Suprapubic skin (tissue), 4 donors: ENCODE measurements around the gene MYO5A. TPM values are rescaled to one million over a fixed set of nuclear protein-coding genes. Genes with fewer than 3 reads are reported as not detected.

Source experiments
- DNase-seq, 2 donors: peaks; one replicate each; pipeline ENCODE4 v3.0.0-alpha.2; 2019; ENCODE audit warnings: low spot score in 2 of 2
- H3K27ac ChIP-seq: fragments of 200-600 bp; sonication (generic); one replicate; pipeline ENCODE4 v1.5.1; 2019
- H3K27me3 ChIP-seq: fragments of 200-600 bp; sonication (generic); one replicate; pipeline ENCODE4 v1.5.1; 2019
- H3K36me3 ChIP-seq: fragments of 200-600 bp; sonication (generic); one replicate; pipeline ENCODE4 v1.5.1; 2019
- H3K4me1 ChIP-seq: fragments of 200-600 bp; sonication (generic); one replicate; pipeline ENCODE4 v1.5.1; 2019
- H3K4me3 ChIP-seq: fragments of 200-600 bp; sonication (generic); one replicate; pipeline ENCODE4 v1.5.1; 2019; ENCODE audit warnings: mild to moderate bottlenecking
- H3K9me3 ChIP-seq: fragments of 200-600 bp; sonication (generic); one replicate; pipeline ENCODE4 v1.5.1; 2019
- EP300 ChIP-seq: sonication (generic); formaldehyde crosslinking; IDR thresholded peaks from one replicate; pipeline ENCODE4 v1.6.1; 2017; ENCODE audit warnings: antibody characterized with exemption
- POLR2A ChIP-seq, 2 donors: fragments of 450-650 bp; IDR thresholded peaks; one replicate each; pipeline ENCODE4 v1.6.1; 2017; ENCODE audit warnings: antibody characterized with exemption in 2 of 2, mild to moderate bottlenecking in 2 of 2, moderate library complexity in 2 of 2
- POLR2AphosphoS5 ChIP-seq, 3 donors: sonication (generic); formaldehyde crosslinking; IDR thresholded peaks; one replicate each; pipeline ENCODE4 v1.6.1; 2017; ENCODE audit warnings: antibody characterized with exemption in 3 of 3
- WGBS: methylation state at CpG from one replicate; pipeline ENCODE4 v1.1.5; 2018; 5-methylcytosine and 5-hydroxymethylcytosine counted together
- total RNA-seq, 4 donors: library from RNA; depleted of rRNA; stranded (reverse); fragments of >200 nt; gene quantifications; one replicate each; pipeline ENCODE4 v1.1.0, GENCODE V29; 2016
- TF ChIP-seq, protein P1 (sequence below), 2 donors: fragments of 200-600 bp in 1 of 2; fragments of 450-650 bp in 1 of 2; sonication (generic) in 1 of 2; IDR thresholded peaks; one replicate each; pipeline ENCODE4 v1.5.1; 2016 to 2019; ENCODE audit warnings: antibody characterized with exemption in 2 of 2, mild to moderate bottlenecking in 1 of 2, moderate library complexity in 1 of 2

Gene MYO5A
- total RNA-seq, 4 donors from 2014 or later, result 37.4 to 73.7 (median 47.0) TPM

DNA sequence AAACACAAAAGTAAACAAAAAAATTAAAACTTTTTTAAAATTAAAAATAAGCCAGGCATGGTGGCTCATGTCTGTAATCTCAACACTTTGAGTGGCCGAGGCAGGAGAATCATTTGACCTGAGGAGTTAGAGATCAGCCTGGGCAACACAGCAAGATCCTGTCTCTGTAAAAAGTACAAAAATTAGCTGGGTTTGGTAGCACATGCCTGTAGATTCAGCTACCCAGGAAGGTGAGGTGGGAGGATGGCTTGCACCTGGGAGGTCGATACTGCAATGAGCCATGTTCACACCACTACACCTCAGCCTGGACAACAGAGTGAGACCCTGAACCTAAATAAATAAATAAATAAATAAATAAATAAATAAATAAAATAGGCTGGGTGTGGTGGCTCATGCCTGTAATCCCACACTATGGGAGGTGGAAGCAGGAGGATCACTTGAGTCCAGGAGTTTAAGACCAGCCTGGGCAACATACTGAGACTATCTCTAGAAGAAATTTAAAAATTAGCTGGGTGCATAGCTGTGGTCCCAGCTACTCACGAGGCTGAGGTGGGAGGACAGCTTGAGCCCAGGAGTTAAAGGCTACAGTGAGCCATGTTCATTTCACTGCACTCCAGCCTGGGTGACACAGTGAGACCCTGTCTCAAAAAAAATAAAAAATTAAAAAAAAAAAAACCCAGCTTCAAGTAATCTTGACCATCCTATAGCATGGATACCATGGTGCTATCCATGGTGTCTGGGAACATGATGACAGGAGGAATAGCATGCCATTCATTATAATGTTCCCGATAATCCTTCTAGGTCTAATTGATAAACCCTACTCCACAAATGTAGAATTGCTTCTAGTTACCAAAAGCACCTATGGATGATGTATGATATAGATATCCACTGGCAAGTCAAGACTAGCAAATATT, 4.2 kb downstream of the MYO5A start:
- H3K9me3 ChIP-seq, result no peaks in the 10 kb centered on the region
- no peaks in the 10 kb centered on the region for H3K27me3 ChIP-seq
- TF ChIP-seq, protein P1, sequence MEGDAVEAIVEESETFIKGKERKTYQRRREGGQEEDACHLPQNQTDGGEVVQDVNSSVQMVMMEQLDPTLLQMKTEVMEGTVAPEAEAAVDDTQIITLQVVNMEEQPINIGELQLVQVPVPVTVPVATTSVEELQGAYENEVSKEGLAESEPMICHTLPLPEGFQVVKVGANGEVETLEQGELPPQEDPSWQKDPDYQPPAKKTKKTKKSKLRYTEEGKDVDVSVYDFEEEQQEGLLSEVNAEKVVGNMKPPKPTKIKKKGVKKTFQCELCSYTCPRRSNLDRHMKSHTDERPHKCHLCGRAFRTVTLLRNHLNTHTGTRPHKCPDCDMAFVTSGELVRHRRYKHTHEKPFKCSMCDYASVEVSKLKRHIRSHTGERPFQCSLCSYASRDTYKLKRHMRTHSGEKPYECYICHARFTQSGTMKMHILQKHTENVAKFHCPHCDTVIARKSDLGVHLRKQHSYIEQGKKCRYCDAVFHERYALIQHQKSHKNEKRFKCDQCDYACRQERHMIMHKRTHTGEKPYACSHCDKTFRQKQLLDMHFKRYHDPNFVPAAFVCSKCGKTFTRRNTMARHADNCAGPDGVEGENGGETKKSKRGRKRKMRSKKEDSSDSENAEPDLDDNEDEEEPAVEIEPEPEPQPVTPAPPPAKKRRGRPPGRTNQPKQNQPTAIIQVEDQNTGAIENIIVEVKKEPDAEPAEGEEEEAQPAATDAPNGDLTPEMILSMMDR (IDR thresholded peaks at IDR 0.05), result no peak
- no peak for TF ChIP-seq POLR2AphosphoS5 (IDR thresholded peaks at IDR 0.05)
- no peak for TF ChIP-seq EP300
- TF ChIP-seq POLR2A (IDR thresholded peaks at IDR 0.05), result no peak
- no peak overlapping the region for H3K4me3 ChIP-seq
- no peak overlapping the region for H3K27ac ChIP-seq
- H3K36me3 ChIP-seq, result no peaks in the 10 kb centered on the region
- 95% methylated on average over 4 of the region's 4 CpGs for WGBS
- peaks cover 41% of the 10 kb centered on the region for H3K4me1 ChIP-seq
- DNase-seq, result no peak

DNA sequence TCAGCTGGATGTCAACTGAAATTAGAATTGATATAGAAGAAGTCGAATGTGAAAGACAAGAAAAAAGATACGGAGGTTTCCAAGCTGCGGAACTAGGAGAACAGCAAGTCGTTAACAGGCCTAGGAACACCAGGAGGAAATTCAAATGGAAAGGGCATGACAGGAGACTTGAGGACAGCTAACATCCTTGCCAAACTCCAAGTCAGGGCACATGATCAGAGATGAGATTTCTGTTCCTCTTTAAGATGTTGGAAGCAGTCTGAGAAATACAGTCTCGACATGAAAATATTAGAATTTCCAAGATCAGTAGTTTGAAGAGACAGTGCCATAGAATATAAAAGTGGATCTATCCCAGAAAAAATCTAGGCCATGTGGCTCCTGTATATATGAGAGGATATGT, 5.0 kb downstream of the MYO5A start:
- no peak overlapping the region for H3K27ac ChIP-seq
- no peaks in the 10 kb centered on the region for H3K27me3 ChIP-seq
- TF ChIP-seq EP300, result no peak
- TF ChIP-seq, protein P1 (IDR thresholded peaks at IDR 0.05), result no peak
- TF ChIP-seq POLR2AphosphoS5 (IDR thresholded peaks at IDR 0.05), result no peak
- no peak for TF ChIP-seq POLR2A (IDR thresholded peaks at IDR 0.05)
- no peak for DNase-seq
- no peaks in the 10 kb centered on the region for H3K36me3 ChIP-seq
- peaks cover 41% of the 10 kb centered on the region for H3K4me1 ChIP-seq
- H3K9me3 ChIP-seq, result no peaks in the 10 kb centered on the region
- H3K4me3 ChIP-seq, result no peak overlapping the region
- WGBS, result 37% methylated on average over 4 of the region's 5 CpGs

DNA sequence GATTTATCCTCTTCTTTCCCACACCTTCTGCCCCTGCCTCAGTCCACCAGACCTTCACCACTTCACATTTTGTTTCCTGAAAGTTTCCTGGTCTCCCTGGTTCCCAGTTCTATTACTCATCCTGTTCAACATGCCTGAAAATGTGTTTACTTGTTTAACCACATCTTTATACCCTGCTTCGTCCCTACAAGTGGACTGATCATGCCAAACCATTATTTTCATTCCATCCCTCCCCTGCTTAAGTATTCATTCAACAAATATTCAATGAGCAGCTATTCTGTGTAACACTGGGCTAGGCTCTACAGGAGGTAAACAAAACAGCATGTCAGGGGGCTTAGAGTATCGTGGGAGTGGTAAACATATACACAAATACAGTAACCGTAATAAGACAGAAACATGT, 5.5 kb downstream of the MYO5A start:
- no peaks in the 10 kb centered on the region for H3K36me3 ChIP-seq
- WGBS, result 34% methylated on average over 3 of the region's 3 CpGs
- no peaks in the 10 kb centered on the region for H3K27me3 ChIP-seq
- H3K27ac ChIP-seq, result no peak overlapping the region
- H3K4me1 ChIP-seq, result peaks cover 45% of the 10 kb centered on the region
- no peak for DNase-seq
- H3K9me3 ChIP-seq, result no peaks in the 10 kb centered on the region
- TF ChIP-seq EP300 (no peak), POLR2AphosphoS5 (IDR thresholded peaks at IDR 0.05) (no peak), POLR2A (IDR thresholded peaks at IDR 0.05) (no peak)
- TF ChIP-seq, protein P1 (IDR thresholded peaks at IDR 0.05), result no peak
- H3K4me3 ChIP-seq, result no peak overlapping the region

DNA sequence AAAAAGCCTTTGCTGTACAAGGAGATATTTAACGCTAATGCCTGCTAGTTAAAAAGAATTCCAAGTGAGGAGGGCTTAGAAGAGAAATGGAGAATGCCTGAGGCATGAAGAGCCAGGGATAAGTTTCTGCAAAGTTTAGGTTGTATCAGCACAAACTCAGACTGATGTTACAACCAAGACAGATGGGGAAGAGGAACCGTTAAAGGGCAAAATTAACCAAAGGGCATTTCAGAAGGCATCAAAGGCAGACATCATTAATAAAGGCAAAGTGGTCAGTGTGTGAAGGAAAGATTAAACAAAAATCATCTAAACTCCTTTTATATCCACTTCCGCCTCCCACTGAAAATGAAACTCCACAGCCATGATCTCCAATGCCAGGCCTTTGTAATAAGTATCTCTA, 7.0 kb downstream of the MYO5A start:
- H3K27me3 ChIP-seq, result no peaks in the 10 kb centered on the region
- H3K4me3 ChIP-seq, result no peak overlapping the region
- 64% methylated on average over 3 of the region's 3 CpGs for WGBS

DNA sequence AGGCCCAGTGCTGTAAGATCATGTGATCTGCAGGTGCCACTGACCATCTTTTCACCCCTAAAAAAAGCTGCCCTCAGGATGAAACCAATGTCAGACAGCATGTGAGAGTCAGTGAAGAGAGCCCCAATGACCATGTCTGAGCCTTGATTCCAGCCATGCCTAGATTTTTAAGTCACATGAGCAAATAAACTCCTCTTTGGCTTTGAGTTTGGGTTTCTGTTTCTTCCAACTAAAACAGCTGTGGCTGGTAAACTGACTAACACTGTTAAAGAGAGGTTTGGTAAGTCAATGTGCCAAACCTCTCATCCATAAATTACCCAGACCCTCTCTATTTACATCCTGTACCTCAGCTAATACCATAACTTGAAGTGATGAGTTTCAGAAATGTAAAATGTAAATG, 8.3 kb downstream of the MYO5A start:
- H3K4me1 ChIP-seq, result peaks cover 33% of the 10 kb centered on the region
- no peak overlapping the region for H3K27ac ChIP-seq

More for the DNA sequence above, 7.0 kb downstream of the MYO5A start:
- H3K36me3 ChIP-seq, result no peaks in the 10 kb centered on the region
- no peak for TF ChIP-seq EP300
- no peak overlapping the region for H3K27ac ChIP-seq
- DNase-seq, result no peak
- peaks cover 33% of the 10 kb centered on the region for H3K4me1 ChIP-seq
- no peaks in the 10 kb centered on the region for H3K9me3 ChIP-seq

More for the DNA sequence above, 8.3 kb downstream of the MYO5A start:
- DNase-seq, result no peak
- TF ChIP-seq POLR2AphosphoS5 (IDR thresholded peaks at IDR 0.05) (no peak), POLR2A (IDR thresholded peaks at IDR 0.05) (no peak), EP300 (no peak)
- TF ChIP-seq, protein P1 (IDR thresholded peaks at IDR 0.05), result no peak
- H3K9me3 ChIP-seq, result no peaks in the 10 kb centered on the region
- no peaks in the 10 kb centered on the region for H3K27me3 ChIP-seq
- H3K4me3 ChIP-seq, result no peak overlapping the region
- H3K36me3 ChIP-seq, result no peaks in the 10 kb centered on the region
